Measurements from ENCODE around the gene UBXN11. TPM values are rescaled to one million over a fixed set of nuclear protein-coding genes. Genes with fewer than 3 reads are reported as not detected.
"Not testable (repeated sequence)": the region's sequence is repeated elsewhere in the genome, so short reads cannot be mapped to it uniquely, and the experiment has no call there.

The UBXN11 gene
- total RNA-seq, 1 donor from 2014 or later = 9.4 TPM

DNA sequence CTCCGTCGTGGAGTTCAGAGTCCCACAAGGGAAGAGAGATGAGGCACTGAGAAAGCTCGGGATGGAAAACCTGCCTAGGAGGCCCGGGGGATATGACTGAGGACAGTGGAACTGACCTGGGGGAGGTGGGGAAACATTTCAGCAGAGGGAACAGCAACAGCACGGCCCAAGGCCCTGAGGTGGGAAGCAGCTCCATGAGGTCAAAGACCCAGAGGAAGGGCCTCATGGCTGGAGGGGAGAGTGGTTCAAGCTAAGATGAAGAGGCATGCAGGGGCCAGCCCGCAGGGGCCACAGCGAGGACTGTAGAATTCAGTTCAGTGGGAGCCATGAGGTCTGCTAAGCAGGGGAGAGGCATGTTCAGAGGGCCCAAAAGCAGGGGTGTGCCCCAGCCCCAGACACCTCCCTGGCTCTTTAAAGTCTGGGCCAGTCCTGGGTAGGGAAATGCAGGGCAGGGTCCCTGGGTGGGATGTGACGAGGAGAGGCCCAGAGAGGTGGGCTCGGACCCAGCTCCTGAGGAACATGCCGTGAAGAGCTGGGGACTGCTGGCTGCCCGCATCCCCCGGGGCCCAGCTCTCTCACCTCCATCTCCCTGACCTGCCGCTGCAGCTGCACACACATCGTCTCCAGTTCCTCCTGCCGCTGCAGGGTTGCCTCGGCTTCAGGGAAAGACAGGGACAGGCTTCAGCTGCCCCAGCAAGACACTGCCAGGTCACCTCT, 9.9 kb downstream of the UBXN11 start:
- TF ChIP-seq, protein P1, sequence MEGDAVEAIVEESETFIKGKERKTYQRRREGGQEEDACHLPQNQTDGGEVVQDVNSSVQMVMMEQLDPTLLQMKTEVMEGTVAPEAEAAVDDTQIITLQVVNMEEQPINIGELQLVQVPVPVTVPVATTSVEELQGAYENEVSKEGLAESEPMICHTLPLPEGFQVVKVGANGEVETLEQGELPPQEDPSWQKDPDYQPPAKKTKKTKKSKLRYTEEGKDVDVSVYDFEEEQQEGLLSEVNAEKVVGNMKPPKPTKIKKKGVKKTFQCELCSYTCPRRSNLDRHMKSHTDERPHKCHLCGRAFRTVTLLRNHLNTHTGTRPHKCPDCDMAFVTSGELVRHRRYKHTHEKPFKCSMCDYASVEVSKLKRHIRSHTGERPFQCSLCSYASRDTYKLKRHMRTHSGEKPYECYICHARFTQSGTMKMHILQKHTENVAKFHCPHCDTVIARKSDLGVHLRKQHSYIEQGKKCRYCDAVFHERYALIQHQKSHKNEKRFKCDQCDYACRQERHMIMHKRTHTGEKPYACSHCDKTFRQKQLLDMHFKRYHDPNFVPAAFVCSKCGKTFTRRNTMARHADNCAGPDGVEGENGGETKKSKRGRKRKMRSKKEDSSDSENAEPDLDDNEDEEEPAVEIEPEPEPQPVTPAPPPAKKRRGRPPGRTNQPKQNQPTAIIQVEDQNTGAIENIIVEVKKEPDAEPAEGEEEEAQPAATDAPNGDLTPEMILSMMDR (IDR thresholded peaks at IDR 0.05; ENCODE audit: insufficient read depth, low read length, poor library complexity, severe bottlenecking) = no peak
- no peaks in the 10 kb centered on the region for H3K36me3 ChIP-seq (ENCODE audit: control insufficient read depth, insufficient read depth, low read length)
- no peak for DNase-seq (ENCODE audit: low read depth)
- no peaks in the 10 kb centered on the region for H3K27me3 ChIP-seq (ENCODE audit: control insufficient read depth, insufficient read depth, low read length)
- H3K4me3 ChIP-seq (ENCODE audit: low read depth, low read length) = no peak overlapping the region

DNA sequence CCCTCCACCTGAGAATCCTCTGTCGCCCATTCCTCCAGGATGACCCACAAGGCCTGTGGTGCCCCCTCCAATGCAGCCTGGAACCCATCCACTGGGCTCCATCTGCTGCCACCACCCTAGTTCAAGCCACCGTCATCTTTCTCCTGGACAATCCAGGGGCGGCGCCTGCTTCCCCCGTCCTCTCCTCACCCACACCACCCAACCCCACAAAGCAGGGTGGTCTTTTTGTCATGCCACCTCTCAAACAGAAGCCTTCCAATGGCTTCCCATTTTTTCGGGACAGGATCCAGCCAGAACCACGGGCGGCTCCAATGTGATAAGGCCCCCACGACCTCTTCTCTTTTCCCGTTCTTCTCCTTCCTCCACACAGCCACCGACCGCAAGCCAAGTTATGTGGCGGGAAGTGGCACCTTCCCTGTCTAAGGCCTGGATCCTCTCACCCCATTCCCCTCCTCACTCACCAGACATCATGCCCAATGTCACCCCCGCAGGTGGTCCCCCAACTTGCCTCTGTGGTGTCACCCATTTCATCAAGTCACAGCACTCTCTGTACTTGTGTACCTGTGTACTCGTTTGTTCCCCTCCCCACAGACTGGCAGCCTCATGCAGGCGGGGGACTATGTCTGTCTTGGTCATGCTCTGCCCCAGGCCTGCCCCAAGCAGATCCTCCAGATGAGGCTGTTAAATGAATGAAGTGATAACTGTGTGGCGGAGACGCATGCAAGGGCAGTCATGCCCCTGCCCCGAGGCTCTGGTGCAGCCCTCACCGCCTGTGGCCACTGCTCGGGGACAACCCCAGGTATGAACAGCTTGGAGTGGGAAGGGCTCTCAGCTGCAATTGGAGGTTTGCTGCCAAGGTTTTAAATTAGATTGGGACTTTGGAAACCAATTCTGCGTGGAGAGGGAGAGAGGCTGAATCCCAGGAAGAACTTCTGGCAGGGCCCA, 11.0 kb downstream of the UBXN11 start:
- H3K27me3 ChIP-seq (ENCODE audit: control insufficient read depth, insufficient read depth, low read length) = no peaks in the 10 kb centered on the region
- DNase-seq (ENCODE audit: low read depth) = no peak
- TF ChIP-seq, protein P1 (IDR thresholded peaks at IDR 0.05; ENCODE audit: insufficient read depth, low read length, poor library complexity, severe bottlenecking) = no peak
- H3K36me3 ChIP-seq (ENCODE audit: control insufficient read depth, insufficient read depth, low read length) = no peaks in the 10 kb centered on the region
- H3K4me3 ChIP-seq (ENCODE audit: low read depth, low read length) = no peak overlapping the region

DNA sequence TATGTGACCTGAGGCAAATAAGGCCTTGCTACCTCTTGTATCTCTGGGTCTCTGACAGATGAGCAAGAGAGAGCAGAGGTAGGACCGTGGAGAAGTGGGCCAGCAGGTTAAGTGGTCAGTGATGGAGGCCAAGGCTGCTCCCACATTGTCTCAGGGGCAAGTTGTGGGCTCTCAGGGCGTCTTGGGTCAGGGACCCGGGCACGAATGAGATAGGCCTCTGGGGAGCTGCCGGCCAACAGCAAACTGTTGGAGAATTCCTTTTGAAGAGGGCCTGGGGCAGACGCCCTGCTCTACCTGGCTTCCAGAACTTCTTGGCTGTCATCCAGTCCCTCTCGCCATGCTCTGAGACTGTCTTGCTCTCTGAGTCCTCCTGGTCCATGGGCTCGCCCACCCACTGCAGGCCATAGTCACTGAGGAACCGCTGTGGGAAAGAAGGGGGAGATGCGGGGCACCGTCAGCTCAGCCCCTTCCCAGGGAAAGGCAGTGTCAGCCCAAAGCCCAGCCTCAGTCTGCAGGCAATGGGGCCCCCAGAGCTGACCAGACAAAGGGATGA, 12.4 kb downstream of the UBXN11 start:
- no peak overlapping the region for H3K4me3 ChIP-seq (ENCODE audit: low read depth, low read length)
- TF ChIP-seq, protein P1 (IDR thresholded peaks at IDR 0.05; ENCODE audit: insufficient read depth, low read length, poor library complexity, severe bottlenecking) = no peak
- H3K36me3 ChIP-seq (ENCODE audit: control insufficient read depth, insufficient read depth, low read length) = no peaks in the 10 kb centered on the region
- no peaks in the 10 kb centered on the region for H3K27me3 ChIP-seq (ENCODE audit: control insufficient read depth, insufficient read depth, low read length)
- no peak for DNase-seq (ENCODE audit: low read depth)

DNA sequence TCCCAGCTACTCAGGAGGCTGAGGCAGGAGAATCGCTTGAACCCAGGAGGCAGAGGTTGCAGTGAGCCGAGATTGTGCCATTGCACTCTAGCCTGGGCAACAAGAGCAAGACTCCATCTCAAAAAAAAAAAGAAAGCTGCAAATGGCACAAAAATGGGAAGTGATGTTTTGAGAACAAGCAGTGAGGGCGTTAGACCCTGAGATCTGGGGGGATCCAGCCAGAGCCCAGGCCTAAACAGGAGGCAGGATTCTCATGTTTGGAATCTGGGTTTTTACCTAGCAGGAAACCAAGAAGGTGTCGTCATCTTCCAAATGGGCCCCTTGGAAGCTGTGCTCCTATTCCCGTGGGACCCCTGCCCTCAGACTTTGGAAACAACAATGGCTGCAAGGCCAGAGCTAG, 13.7 kb downstream of the UBXN11 start:
- not testable (repeated sequence) for DNase-seq (ENCODE audit: low read depth); H3K27me3 ChIP-seq (ENCODE audit: control insufficient read depth, insufficient read depth, low read length); H3K36me3 ChIP-seq (ENCODE audit: control insufficient read depth, insufficient read depth, low read length); H3K4me3 ChIP-seq (ENCODE audit: low read depth, low read length)

DNA sequence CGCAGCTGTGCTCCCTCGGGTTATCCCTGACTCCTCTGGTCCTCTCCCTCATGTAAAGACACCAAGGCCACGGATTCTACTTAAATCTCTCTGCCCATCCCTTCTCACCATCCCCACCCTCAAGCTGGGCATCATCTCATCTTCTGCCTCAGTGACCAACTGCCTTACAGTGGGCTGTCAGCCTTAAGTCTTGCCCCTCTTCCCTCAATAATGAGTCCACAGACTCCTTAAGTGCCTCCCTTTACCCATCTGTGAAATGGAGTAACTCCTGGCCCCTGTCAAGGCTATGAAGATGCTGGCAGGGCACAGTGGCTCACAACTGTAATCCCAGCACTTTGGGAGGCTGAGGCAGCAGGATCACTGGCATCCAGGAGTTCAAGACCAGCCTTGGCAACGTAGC, 14.5 kb downstream of the UBXN11 start:
- no peaks in the 10 kb centered on the region for H3K36me3 ChIP-seq (ENCODE audit: control insufficient read depth, insufficient read depth, low read length)
- DNase-seq (ENCODE audit: low read depth) = no peak
- H3K4me3 ChIP-seq (ENCODE audit: low read depth, low read length) = no peak overlapping the region
- TF ChIP-seq, protein P1 (IDR thresholded peaks at IDR 0.05; ENCODE audit: insufficient read depth, low read length, poor library complexity, severe bottlenecking) = no peak
- H3K27me3 ChIP-seq (ENCODE audit: control insufficient read depth, insufficient read depth, low read length) = no peaks in the 10 kb centered on the region

- TF ChIP-seq, protein P1 (IDR thresholded peaks at IDR 0.05; ENCODE audit: insufficient read depth, low read length, poor library complexity, severe bottlenecking) = no peak
- H3K4me3 ChIP-seq (ENCODE audit: low read depth, low read length) = no peak overlapping the region
- H3K36me3 ChIP-seq (ENCODE audit: control insufficient read depth, insufficient read depth, low read length) = no peaks in the 10 kb centered on the region
- no peaks in the 10 kb centered on the region for H3K27me3 ChIP-seq (ENCODE audit: control insufficient read depth, insufficient read depth, low read length)
- DNase-seq (ENCODE audit: low read depth) = no peak
These were observed 15.0 kb downstream of the UBXN11 start for GRCh38 chr1:26291433-26291832.

All from kidney epithelial cell (primary cell).